Ascending aorta (tissue), 2 donors: ENCODE measurements around the gene DTNB. TPM values are rescaled to one million over a fixed set of nuclear protein-coding genes. Genes with fewer than 3 reads are reported as not detected.
"Not testable (repeated sequence)": the region's sequence is repeated elsewhere in the genome, so short reads cannot be mapped to it uniquely, and the experiment has no call there.

ENCODE experiments used
- DNase-seq, 2 donors: peaks; one replicate each; pipeline ENCODE4 v3.0.0-alpha.2; 2019; ENCODE audit warnings: low spot score in 2 of 2
- H3K27ac ChIP-seq, 2 donors: fragments of 200-600 bp; sonication (generic); one replicate each; pipeline ENCODE4 v1.5.1; 2016 to 2017; ENCODE audit warnings: mild to moderate bottlenecking in 1 of 2
- H3K27me3 ChIP-seq: fragments of 200-600 bp; sonication (generic); one replicate; pipeline ENCODE4 v1.5.1; 2017
- H3K36me3 ChIP-seq, 2 donors: fragments of 200-600 bp; sonication (generic); one replicate each; pipeline ENCODE4 v1.5.1; 2016
- H3K4me1 ChIP-seq, 2 donors: fragments of 200-600 bp; sonication (generic); one replicate each; pipeline ENCODE4 v1.5.1; 2016 to 2017; ENCODE audit warnings: mild to moderate bottlenecking in 1 of 2
- H3K4me3 ChIP-seq, 2 donors: fragments of 200-600 bp; sonication (generic); one replicate each; pipeline ENCODE4 v1.5.1; 2016 to 2017; ENCODE audit warnings: mild to moderate bottlenecking in 1 of 2
- H3K9me3 ChIP-seq, 2 donors: fragments of 200-600 bp; sonication (generic); one replicate each; pipeline ENCODE4 v1.5.1; 2016
- CTCF ChIP-seq, 3 experiments: fragments of 200-600 bp in 2 of 3; fragments of 450-650 bp in 1 of 3; sonication (generic) in 2 of 3; IDR thresholded peaks; one replicate each; pipeline ENCODE4 v1.5.1; 2016 to 2019; ENCODE audit warnings: antibody characterized with exemption in 3 of 3, mild to moderate bottlenecking in 1 of 3, moderate library complexity in 1 of 3
- intact Hi-C: fragments of 100-400 bp; cut with DNase I; formaldehyde crosslinking; loops from one replicate; pipeline ENCODE4 v1.15.1; 2023
- total RNA-seq: library from RNA; depleted of rRNA; stranded (reverse); fragments of >200 nt; gene quantifications from one replicate; pipeline ENCODE4 v1.1.0, GENCODE V29; 2016

Gene DTNB
- total RNA-seq, 1 donor from 2014 or later: 22.7 TPM

- Histone ChIP-seq H3K36me3 (no peaks in the 10 kb centered on the region), H3K27me3 (no peaks in the 10 kb centered on the region), H3K4me3 (no peak overlapping the region), H3K27ac (no peak overlapping the region), H3K4me1 (no peaks in the 10 kb centered on the region), H3K9me3 (no peaks in the 10 kb centered on the region)
- DNase-seq: no peak
- no peak for TF ChIP-seq CTCF (IDR thresholded peaks at IDR 0.05)
- intact Hi-C loops: no loop called here
Observed at GRCh38 chr2:25557179-25558036, 116.0 kb downstream of the DTNB start.

DNA sequence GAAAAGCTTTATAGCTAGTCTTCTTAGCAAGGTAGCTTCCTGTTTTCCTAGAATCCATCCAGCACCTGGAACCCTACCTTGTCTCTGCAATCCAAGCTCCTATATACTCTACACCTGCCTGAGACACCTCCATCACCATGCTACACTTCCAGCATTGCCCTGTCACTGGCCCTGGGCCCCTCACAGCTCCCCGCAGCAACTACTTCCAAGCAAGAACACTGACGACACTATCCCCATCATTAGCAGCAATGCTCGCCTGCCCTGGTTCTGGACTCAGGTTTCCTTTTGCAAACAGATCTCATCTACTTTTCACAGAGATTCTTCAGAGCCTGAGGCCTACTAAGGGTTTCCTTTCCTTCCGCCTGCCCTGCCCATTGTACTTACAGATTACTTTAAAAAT, 121.1 kb downstream of the DTNB start:
- no peaks in the 10 kb centered on the region for H3K36me3 ChIP-seq
- no peak for TF ChIP-seq CTCF (IDR thresholded peaks at IDR 0.05)
- no peak for DNase-seq
- intact Hi-C loops: no loop called here
- no peaks in the 10 kb centered on the region for H3K9me3 ChIP-seq
- H3K27ac ChIP-seq: no peak overlapping the region
- no peak overlapping the region for H3K4me3 ChIP-seq
- H3K27me3 ChIP-seq: no peaks in the 10 kb centered on the region
- H3K4me1 ChIP-seq: no peaks in the 10 kb centered on the region

- intact Hi-C loops: no loop called here
- Histone ChIP-seq H3K36me3 (no peaks in the 10 kb centered on the region), H3K27ac (no peak overlapping the region), H3K4me3 (no peak overlapping the region), H3K27me3 (no peaks in the 10 kb centered on the region), H3K9me3 (no peaks in the 10 kb centered on the region), H3K4me1 (no peaks in the 10 kb centered on the region)
- no peak for DNase-seq
- TF ChIP-seq CTCF (IDR thresholded peaks at IDR 0.05): no peak
Observed at GRCh38 chr2:25551316-25551715, 122.1 kb downstream of the DTNB start.

- intact Hi-C loops, H3K9me3 ChIP-seq, H3K4me3 ChIP-seq, H3K36me3 ChIP-seq, H3K4me1 ChIP-seq, H3K27ac ChIP-seq, DNase-seq, H3K27me3 ChIP-seq: not testable (repeated sequence)
Observed at GRCh38 chr2:25549571-25549970, 123.8 kb downstream of the DTNB start.

DNA sequence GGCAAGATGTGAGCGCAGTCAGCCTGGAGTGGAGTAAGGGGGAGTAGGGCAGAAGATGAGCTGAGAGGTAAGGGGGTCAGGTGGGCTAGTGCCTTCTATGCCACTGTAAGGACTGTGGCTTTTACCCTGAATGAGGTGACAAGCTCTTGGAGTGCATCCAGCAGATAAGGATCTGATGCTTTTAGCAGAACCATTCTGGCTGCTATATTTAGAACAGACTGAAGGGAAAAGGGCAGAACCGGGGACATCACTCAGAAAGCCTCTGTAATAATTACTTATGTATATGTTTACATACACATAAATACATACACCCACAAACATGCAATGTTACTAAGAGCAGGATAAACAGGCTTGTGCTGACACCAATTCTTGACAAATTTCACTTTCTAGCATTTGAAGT, 124.8 kb downstream of the DTNB start:
- no peak for DNase-seq
- H3K4me1 ChIP-seq: no peaks in the 10 kb centered on the region
- no peaks in the 10 kb centered on the region for H3K9me3 ChIP-seq
- H3K27me3 ChIP-seq: no peaks in the 10 kb centered on the region
- H3K4me3 ChIP-seq: no peak overlapping the region
- TF ChIP-seq CTCF (IDR thresholded peaks at IDR 0.05): no peak
- intact Hi-C loops: no loop called here
- H3K36me3 ChIP-seq: no peaks in the 10 kb centered on the region
- no peak overlapping the region for H3K27ac ChIP-seq

GRCh38 chr2:25546852-25547251, 126.5 kb downstream of the DTNB start:
- Histone ChIP-seq H3K27me3 (no peaks in the 10 kb centered on the region), H3K27ac (no peak overlapping the region), H3K4me1 (no peaks in the 10 kb centered on the region), H3K36me3 (no peaks in the 10 kb centered on the region), H3K4me3 (no peak overlapping the region), H3K9me3 (no peaks in the 10 kb centered on the region)
- no peak for DNase-seq
- no peak for TF ChIP-seq CTCF (IDR thresholded peaks at IDR 0.05)
- intact Hi-C loops: no loop called here
